Stimulated activated CD8-positive, alpha-beta memory T cell treated with anti-CD3 and anti-CD28 coated beads, Interleukin-7, amount 100 ng/mL, for 24 hours (primary cell): ENCODE measurements around the gene ASCC1.

ENCODE experiments used
- DNase-seq: peaks from one replicate; pipeline ENCODE4 v3.0.0-alpha.2; 2020; ENCODE audit warnings: low read depth

The ASCC1 gene

GRCh38 chr10:72065439-72066025, 150.5 kb downstream of the ASCC1 start:
- DNase-seq, result no peak

- DNase-seq, result no peak
Measured at GRCh38 chr10:72063703-72064391, 152.2 kb downstream of the ASCC1 start.

GRCh38 chr10:72062832-72063702, 153.0 kb downstream of the ASCC1 start:
- no peak for DNase-seq

GRCh38 chr10:72062382-72062781, 153.7 kb downstream of the ASCC1 start:
- no peak for DNase-seq

- DNase-seq, result no peak
Measured at GRCh38 chr10:72061930-72062329, 154.1 kb downstream of the ASCC1 start.

GRCh38 chr10:72061491-72061890, 154.6 kb downstream of the ASCC1 start:
- no peak for DNase-seq

GRCh38 chr10:72059843-72060822, 155.9 kb downstream of the ASCC1 start:
- DNase-seq, result no peak

GRCh38 chr10:72058989-72059842, 156.9 kb downstream of the ASCC1 start:
- no peak for DNase-seq

- DNase-seq, result no peak
Measured at GRCh38 chr10:72058347-72058898, 157.7 kb downstream of the ASCC1 start.

- DNase-seq, result no peak
Measured at GRCh38 chr10:72056932-72057751, 158.9 kb downstream of the ASCC1 start.

GRCh38 chr10:72056113-72056512, 160.0 kb downstream of the ASCC1 start:
- no peak for DNase-seq

GRCh38 chr10:72053690-72054089, 162.4 kb downstream of the ASCC1 start:
- no peak for DNase-seq

GRCh38 chr10:72050873-72051272, 165.2 kb downstream of the ASCC1 start:
- DNase-seq, result no peak

- DNase-seq, result no peak
Measured at GRCh38 chr10:72049969-72050781, 165.9 kb downstream of the ASCC1 start.

- no peak for DNase-seq
Measured at GRCh38 chr10:72049472-72049871, 166.6 kb downstream of the ASCC1 start.

- DNase-seq, result peak; percentile 85
Measured at GRCh38 chr10:72048450-72049124, 167.5 kb downstream of the ASCC1 start.
